H1 (cell line): ENCODE results near the gene TIAM2. TPM values are rescaled to one million over a fixed set of nuclear protein-coding genes. Genes with fewer than 3 reads are reported as not detected.

Experiments used
- CTCF ChIA-PET: fragments of 300-600 bp; sonication (Branson Sonifier 250); formaldehyde crosslinking; loops from one replicate; lab custom pipeline; 2021; ENCODE audit not compliant: partially characterized antibody; lab: Charles Lee
- POLR2A ChIA-PET: fragments of 300-600 bp; sonication (Branson Sonifier 250); formaldehyde crosslinking; loops from one replicate; lab custom pipeline; 2021; ENCODE audit warnings: inconsistent platforms; ENCODE audit not compliant: partially characterized antibody; lab: Charles Lee
- DNase-seq, 2 experiments: peaks; one replicate each; pipeline versions ENCODE4 v3.0.0 to v3.0.0-alpha.2; 2010 to 2022; ENCODE audit warnings: low spot score in 2 of 2, low read depth in 1 of 2, mixed read lengths in 1 of 2
- FAIRE-seq: peaks from 2 replicates; lab custom pipeline; 2011; peaks lifted over from hg19 to GRCh38; lab: Jason Lieb, UNC
- H2AFZ ChIP-seq: 2 replicates; pipeline ENCODE4 v1.8.1; 2012; ENCODE audit warnings: low read length, inconsistent platforms
- H2AK5ac ChIP-seq: 2 replicates; pipeline ENCODE4 v1.6.1; 2013; ENCODE audit warnings: low read depth, low read length
- H2BK120ac ChIP-seq: replicated peaks from 2 replicates; pipeline ENCODE3; 2013; ENCODE audit warnings: low read depth, low read length, inconsistent platforms
- H2BK12ac ChIP-seq: 2 replicates; pipeline ENCODE4 v1.6.1; 2013; ENCODE audit warnings: low read depth, low read length
- H2BK15ac ChIP-seq: 2 replicates; pipeline ENCODE4 v1.6.1; 2013; ENCODE audit warnings: low read length
- H2BK20ac ChIP-seq: 2 replicates; pipeline ENCODE4 v1.6.1; 2013; ENCODE audit warnings: low read length
- H2BK5ac ChIP-seq: 2 replicates; pipeline ENCODE4 v1.6.1; 2013; ENCODE audit warnings: low read depth, low read length
- H3K14ac ChIP-seq: 2 replicates; pipeline ENCODE4 v1.6.1; 2013; ENCODE audit warnings: inconsistent platforms; ENCODE audit not compliant: insufficient read length
- H3K18ac ChIP-seq: 2 replicates; pipeline ENCODE4 v1.6.1; 2013; ENCODE audit warnings: low read length; ENCODE audit errors: extremely low read depth
- H3K23ac ChIP-seq: 2 replicates; pipeline ENCODE4 v1.6.1; 2013; ENCODE audit warnings: inconsistent platforms; ENCODE audit not compliant: insufficient read length
- H3K23me2 ChIP-seq: 2 replicates; pipeline ENCODE4 v1.6.1; 2013; ENCODE audit warnings: low read depth, low read length
- H3K27ac ChIP-seq: 2 replicates; pipeline ENCODE4 v1.6.1; 2011; ENCODE audit warnings: low read depth, low read length, inconsistent platforms
- H3K27me3 ChIP-seq, 4 experiments: replicated peaks in 1 of 4; 1 replicate in 1 of 4; 2 replicates in 3 of 4; pipeline versions ENCODE4 v1.6.1 to v1.8.1; 2011 to 2013; ENCODE audit warnings: low read length in 3 of 4, mild to moderate bottlenecking in 3 of 4, inconsistent platforms in 2 of 4, mixed read lengths in 2 of 4, moderate library complexity in 1 of 4; ENCODE audit not compliant: control insufficient read depth in 3 of 4, insufficient read depth in 3 of 4; ENCODE audit errors: extremely low read depth in 1 of 4
- H3K36me3 ChIP-seq, 4 experiments: 2 replicates each; pipeline versions ENCODE4 v1.6.1 to v1.8.1; 2011 to 2013; ENCODE audit warnings: mild to moderate bottlenecking in 4 of 4, low read length in 3 of 4, moderate library complexity in 2 of 4, control low read depth in 1 of 4, inconsistent platforms in 1 of 4; ENCODE audit not compliant: insufficient read depth in 4 of 4, control insufficient read depth in 2 of 4
- H3K4ac ChIP-seq: replicated peaks from 2 replicates; pipeline ENCODE3; 2013; ENCODE audit warnings: low read length, low read depth, mixed read lengths, inconsistent platforms; ENCODE audit not compliant: insufficient read length
- H3K4me1 ChIP-seq, 4 experiments: replicated peaks in 1 of 4; 1 replicate in 1 of 4; 2 replicates in 3 of 4; pipeline versions ENCODE4 v1.6.1 to v1.8.1; 2011 to 2013; ENCODE audit warnings: low read length in 3 of 4, inconsistent platforms in 2 of 4, mixed read lengths in 1 of 4; ENCODE audit not compliant: insufficient read depth in 4 of 4, control insufficient read depth in 3 of 4
- H3K4me2 ChIP-seq, 2 experiments: 2 replicates each; pipeline versions ENCODE4 v1.6.1 to v1.8.1; 2011 to 2013; ENCODE audit warnings: low read depth in 2 of 2, low read length in 2 of 2, control low read depth in 1 of 2, inconsistent platforms in 1 of 2, mild to moderate bottlenecking in 1 of 2; ENCODE audit not compliant: insufficient read depth in 1 of 2
- H3K4me3 ChIP-seq, 4 experiments: fragments of 200-600, 300-600 bp in 1 of 4; sonication (generic), shearing (Covaris generic), sonication (Bioruptor Twin) in 1 of 4; 2 replicates each; pipeline versions ENCODE4 v1.5.1 to v1.8.1; 2011 to 2016; ENCODE audit warnings: low read length in 4 of 4, low read depth in 3 of 4, control low read depth in 2 of 4, inconsistent platforms in 2 of 4, mild to moderate bottlenecking in 2 of 4, mixed read lengths in 1 of 4, moderate library complexity in 1 of 4; ENCODE audit not compliant: insufficient read depth in 2 of 4; ENCODE audit errors: extremely low read depth in 1 of 4
- H3K56ac ChIP-seq: replicated peaks from 2 replicates; pipeline ENCODE3; 2013; ENCODE audit warnings: low read depth, mild to moderate bottlenecking, mixed read lengths, low read length, inconsistent platforms; ENCODE audit not compliant: insufficient read length
- H3K79me1 ChIP-seq: 2 replicates; pipeline ENCODE4 v1.6.1; 2013; ENCODE audit warnings: low read depth, low read length, control low read depth
- H3K79me2 ChIP-seq, 2 experiments: 2 replicates each; pipeline versions ENCODE4 v1.6.1 to v1.8.1; 2012 to 2013; ENCODE audit warnings: low read length in 2 of 2, mild to moderate bottlenecking in 2 of 2, inconsistent platforms in 1 of 2; ENCODE audit not compliant: insufficient read depth in 2 of 2, control insufficient read depth in 1 of 2
- H3K9ac ChIP-seq, 4 experiments: replicated peaks in 1 of 4; 1 replicate in 1 of 4; 2 replicates in 3 of 4; pipeline versions ENCODE4 v1.6.1 to v1.8.1; 2011 to 2013; ENCODE audit warnings: low read depth in 3 of 4, low read length in 3 of 4, control low read depth in 2 of 4, mild to moderate bottlenecking in 2 of 4, moderate library complexity in 2 of 4, inconsistent platforms in 1 of 4; ENCODE audit errors: extremely low read depth in 1 of 4
- H3K9me3 ChIP-seq, 2 experiments: 2 replicates each; pipeline versions ENCODE4 v1.6.1 to v1.8.1; 2012 to 2013; ENCODE audit warnings: mild to moderate bottlenecking in 2 of 2, moderate library complexity in 2 of 2, control low read depth in 1 of 2, inconsistent platforms in 1 of 2, low read depth in 1 of 2, low read length in 1 of 2, mixed read lengths in 1 of 2; ENCODE audit not compliant: insufficient read depth in 2 of 2
- H4K20me1 ChIP-seq, 2 experiments: replicated peaks in 1 of 2; 2 replicates each; pipeline versions ENCODE3 to v1.8.1; 2011 to 2013; ENCODE audit warnings: inconsistent platforms in 2 of 2, low read length in 2 of 2, mild to moderate bottlenecking in 1 of 2; ENCODE audit not compliant: insufficient read depth in 2 of 2, control insufficient read depth in 1 of 2
- H4K5ac ChIP-seq: 2 replicates; pipeline ENCODE4 v1.6.1; 2013; ENCODE audit warnings: low read length, low read depth, mixed read lengths, inconsistent platforms; ENCODE audit not compliant: insufficient read length
- H4K8ac ChIP-seq: 2 replicates; pipeline ENCODE4 v1.8.0; 2013; ENCODE audit warnings: mild to moderate bottlenecking, moderate library complexity, low read length, inconsistent platforms; ENCODE audit not compliant: insufficient read depth; ENCODE audit errors: extremely low read depth
- H4K91ac ChIP-seq: replicated peaks from 2 replicates; pipeline ENCODE3; 2013; ENCODE audit warnings: low read length, mixed read lengths, inconsistent platforms; ENCODE audit not compliant: insufficient read length
- CBX5 ChIP-seq: fragments of 300-800, 300-1000 bp; sonication (generic); IDR thresholded peaks from 2 replicates; pipeline ENCODE4 v1.7.1; 2016; ENCODE audit warnings: antibody characterized with exemption, low read length, low read depth
- CBX8 ChIP-seq: fragments of 300-800, 300-1000 bp; sonication (generic); IDR thresholded peaks from 2 replicates; pipeline ENCODE4 v1.7.1; 2016; ENCODE audit warnings: low read depth, low read length, borderline replicate concordance
- CEBPB ChIP-seq: IDR thresholded peaks from 2 replicates; pipeline ENCODE4 v1.6.1; 2012; ENCODE audit warnings: low read depth, low read length
- CHD1 ChIP-seq: IDR thresholded peaks from 2 replicates; pipeline ENCODE4 v1.6.1; 2012; ENCODE audit warnings: low read depth, low read length, improper control_type of control experiment
- EGR1 ChIP-seq: IDR thresholded peaks from 2 replicates; pipeline ENCODE4 v1.6.1; 2011; ENCODE audit warnings: low read depth, low read length, borderline replicate concordance
- FOSL1 ChIP-seq: IDR thresholded peaks from 2 replicates; pipeline ENCODE4 v1.6.1; 2011; ENCODE audit warnings: mild to moderate bottlenecking, low read depth, low read length, moderate library complexity; ENCODE audit not compliant: insufficient read depth
- HDAC2 ChIP-seq, 2 experiments: fragments of 300-600 bp in 1 of 2; sonication (generic) in 1 of 2; IDR thresholded peaks; 2 replicates each; pipeline ENCODE4 v1.6.1; 2011 to 2012; ENCODE audit warnings: low read depth in 2 of 2, low read length in 2 of 2, mild to moderate bottlenecking in 2 of 2, moderate library complexity in 2 of 2, borderline replicate concordance in 1 of 2, inconsistent platforms in 1 of 2
- HDAC6 ChIP-seq: IDR thresholded peaks from one replicate; pipeline ENCODE4 v1.7.1; 2012; ENCODE audit warnings: low read depth, mild to moderate bottlenecking, inconsistent platforms, low read length, moderate library complexity
- JUND ChIP-seq: IDR thresholded peaks from 2 replicates; pipeline ENCODE4 v1.6.1; 2011; ENCODE audit warnings: mild to moderate bottlenecking, improper control_type of control experiment, low read length
- KDM1A ChIP-seq: fragments of 200-600, 300-600 bp; sonication (generic); IDR thresholded peaks from 2 replicates; pipeline ENCODE4 v1.7.1; 2016; ENCODE audit warnings: mild to moderate bottlenecking, low read length, borderline replicate concordance
- RFX5 ChIP-seq: IDR thresholded peaks from 2 replicates; pipeline ENCODE4 v1.6.1; 2011; ENCODE audit warnings: low read depth, low read length, improper control_type of control experiment, borderline replicate concordance
- SAP30 ChIP-seq: fragments of 300-600 bp; sonication (generic); IDR thresholded peaks from 2 replicates; pipeline ENCODE4 v1.7.1; 2012; ENCODE audit warnings: low read length, moderate library complexity, mild to moderate bottlenecking, inconsistent platforms; ENCODE audit not compliant: insufficient read depth, insufficient replicate concordance
- WGBS, 2 experiments: shearing (Covaris generic) in 1 of 2; methylation state at CpG; one replicate each; pipeline versions ENCODE4 v1.1.6 to v1.1.7; 2013 to 2015; ENCODE audit warnings: low lambda C conversion rate in 2 of 2, mixed read lengths in 2 of 2, inconsistent platforms in 1 of 2, low coverage in 1 of 2, missing lambda C conversion rate in 1 of 2; ENCODE audit not compliant: insufficient replicate concordance in 2 of 2, insufficient coverage in 1 of 2, insufficient read length in 1 of 2; ENCODE audit errors: extremely low coverage in 1 of 2, missing lambda C conversion rate in 1 of 2; 5-methylcytosine and 5-hydroxymethylcytosine counted together
- polyA plus RNA-seq, 7 experiments: library from polyadenylated mRNA; depleted of rRNA in 3 of 7; stranded (reverse) in 5 of 7; unstranded in 2 of 7; fragments of >200 nt in 5 of 7; fragments of 200-250 nt in 2 of 7; gene quantifications; 1 replicate in 5 of 7; 2 replicates in 1 of 7; 4 replicates in 1 of 7; pipeline versions ENCODE4 v1.2.1 to v1.2.3, GENCODE V29; 2011 to 2013; ENCODE audit warnings: missing spikeins in 2 of 7, mixed read lengths in 2 of 7
- total RNA-seq: library from RNA; stranded (reverse); fragmentation: NEBNext Ultra II Directional; extraction: Animal tissue kit (Norgen Biotek cat#: 25700); gene quantifications from 2 replicates; pipeline ENCODE4 v1.2.1, GENCODE V29; 2021
- TF ChIP-seq, protein P1 (sequence below): IDR thresholded peaks from 2 replicates; pipeline ENCODE4 v1.6.1; 2012; ENCODE audit warnings: inconsistent platforms

Gene TIAM2
- total and polyA plus RNA-seq, 2 of the 8 experiments (the other 6 are each of a cell fraction or from before 2014, with no cell fraction given) = 7.4 to 23.9 TPM

DNA sequence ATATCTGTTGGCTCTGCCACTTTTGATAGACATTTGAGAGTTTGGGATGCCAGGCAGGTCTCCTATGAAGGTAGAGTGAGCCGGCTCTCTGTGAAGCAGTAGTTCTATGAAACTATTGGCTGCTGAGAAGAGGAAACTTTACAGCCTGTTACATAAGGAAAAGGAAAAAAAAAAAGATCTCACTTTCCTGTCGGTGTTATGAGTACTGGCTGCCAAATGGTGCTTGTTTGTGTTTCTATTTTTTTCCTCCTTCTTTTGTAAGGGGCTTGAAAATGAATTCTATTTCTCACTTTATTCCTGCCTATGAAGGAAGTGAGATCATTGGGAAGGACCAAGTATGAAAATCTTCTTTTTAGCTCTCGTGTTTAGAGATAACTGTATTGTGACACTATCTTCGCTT, 195.6 kb downstream of the TIAM2 start:
- Histone ChIP-seq H3K23me2 (no peaks in the 10 kb centered on the region; the same call in 1 of the 2 replicates), H3K4me2 (no peak overlapping the region), H3K4me3 (no peak overlapping the region), H3K79me1 (no peaks in the 10 kb centered on the region), H2BK20ac (no peak overlapping the region), H3K56ac (no peak overlapping the region), H2BK120ac (no peak overlapping the region), H3K4me1 (peaks cover 4 to 9% (median 6%) of the 10 kb centered on the region in 4 experiments; a peak in 6 of 7 replicates), H3K9ac (no peak overlapping the region), H2BK12ac (no peak overlapping the region), H4K91ac (no peak overlapping the region), H3K27me3 (no peaks in the 10 kb centered on the region), H4K8ac (no peak overlapping the region), H4K20me1 (no peaks in the 10 kb centered on the region), H2BK15ac (no peak overlapping the region), H3K14ac (no peak overlapping the region), H3K9me3 (no peaks in the 10 kb centered on the region), H3K36me3 (no peaks in the 10 kb centered on the region; a peak in 1 of 8 replicates), H4K5ac (no peak overlapping the region), H3K4ac (no peak overlapping the region), H2BK5ac (no peak overlapping the region), H3K27ac (no peak overlapping the region), H3K18ac (no peak overlapping the region), H2AFZ (no peak overlapping the region), H3K23ac (no peak overlapping the region), H3K79me2 (no peaks in the 10 kb centered on the region), H2AK5ac (no peak overlapping the region)
- WGBS, 2 experiments = 82% methylated on average over 4 of the region's 4 CpGs; no CpG with 5 or more reads in 1 of the 2 experiments
- CTCF ChIA-PET = interaction anchor here (0.6 to 1.4 kb wide), 7 partner anchors 12 to 263 kb away, joined by 3 to 8 read pairs (median 3); no protein-coding TSS in a partner anchor
- POLR2A ChIA-PET = interaction anchor here (0.7 kb wide), 1 partner anchor 183 kb away, joined by 3 read pairs; no protein-coding TSS in a partner anchor
- DNase-seq (no peak), FAIRE-seq (no peak)
- TF ChIP-seq RFX5 (no peak), FOSL1 (no peak), HDAC6 (no peak), SAP30 (no peak), CHD1 (no peak), CEBPB (no peak), HDAC2 (IDR thresholded peaks at IDR 0.05; ENCODE audit: borderline replicate concordance in 1 of 2, low read depth in 2 of 2, low read length in 2 of 2) (no peak), JUND (no peak), CBX8 (no peak), EGR1 (no peak), KDM1A (no peak), CBX5 (no peak)
- TF ChIP-seq, protein P1, sequence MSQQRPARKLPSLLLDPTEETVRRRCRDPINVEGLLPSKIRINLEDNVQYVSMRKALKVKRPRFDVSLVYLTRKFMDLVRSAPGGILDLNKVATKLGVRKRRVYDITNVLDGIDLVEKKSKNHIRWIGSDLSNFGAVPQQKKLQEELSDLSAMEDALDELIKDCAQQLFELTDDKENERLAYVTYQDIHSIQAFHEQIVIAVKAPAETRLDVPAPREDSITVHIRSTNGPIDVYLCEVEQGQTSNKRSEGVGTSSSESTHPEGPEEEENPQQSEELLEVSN = no peak
